GM19099 (cell line): ENCODE results near the gene PAQR9.

Experiments used
- POLR2A ChIP-seq: IDR thresholded peaks from 3 replicates; pipeline ENCODE4 v1.6.1; 2011; ENCODE audit warnings: low read depth; ENCODE audit not compliant: insufficient read length; ENCODE audit errors: extremely low read depth

PAQR9 gene

GRCh38 chr3:142962520-142963233, 797 bp downstream of the PAQR9 start:
- no peak for TF ChIP-seq POLR2A

GRCh38 chr3:142962175-142962519, 1.3 kb downstream of the PAQR9 start:
- TF ChIP-seq POLR2A, result no peak

- no peak for TF ChIP-seq POLR2A
These were observed 1.9 kb downstream of the PAQR9 start for GRCh38 chr3:142961539-142961938.

- TF ChIP-seq POLR2A, result no peak
These were observed 3.1 kb downstream of the PAQR9 start for GRCh38 chr3:142960322-142960850.

DNA sequence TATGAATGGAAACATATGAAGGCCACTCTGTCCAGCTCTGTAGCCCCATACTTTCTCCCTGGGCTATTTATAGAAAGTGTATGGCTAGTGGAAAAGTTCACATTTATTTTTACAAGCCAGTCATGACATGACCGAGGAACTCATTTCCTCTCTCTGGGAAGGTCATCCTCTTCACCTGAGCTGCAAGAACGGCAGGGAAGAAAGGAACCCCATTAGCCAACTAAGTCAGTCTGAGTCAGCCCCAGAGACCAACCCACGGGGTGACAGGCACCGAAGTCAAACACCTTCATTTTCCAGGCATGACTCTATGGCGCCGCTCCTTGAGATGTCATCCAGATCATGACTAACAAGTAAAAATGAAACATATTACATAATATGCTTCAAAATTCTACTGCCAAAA, 4.8 kb downstream of the PAQR9 start:
- TF ChIP-seq POLR2A, result no peak

- no peak for TF ChIP-seq POLR2A
These were observed 10.0 kb downstream of the PAQR9 start for GRCh38 chr3:142953443-142953842.

DNA sequence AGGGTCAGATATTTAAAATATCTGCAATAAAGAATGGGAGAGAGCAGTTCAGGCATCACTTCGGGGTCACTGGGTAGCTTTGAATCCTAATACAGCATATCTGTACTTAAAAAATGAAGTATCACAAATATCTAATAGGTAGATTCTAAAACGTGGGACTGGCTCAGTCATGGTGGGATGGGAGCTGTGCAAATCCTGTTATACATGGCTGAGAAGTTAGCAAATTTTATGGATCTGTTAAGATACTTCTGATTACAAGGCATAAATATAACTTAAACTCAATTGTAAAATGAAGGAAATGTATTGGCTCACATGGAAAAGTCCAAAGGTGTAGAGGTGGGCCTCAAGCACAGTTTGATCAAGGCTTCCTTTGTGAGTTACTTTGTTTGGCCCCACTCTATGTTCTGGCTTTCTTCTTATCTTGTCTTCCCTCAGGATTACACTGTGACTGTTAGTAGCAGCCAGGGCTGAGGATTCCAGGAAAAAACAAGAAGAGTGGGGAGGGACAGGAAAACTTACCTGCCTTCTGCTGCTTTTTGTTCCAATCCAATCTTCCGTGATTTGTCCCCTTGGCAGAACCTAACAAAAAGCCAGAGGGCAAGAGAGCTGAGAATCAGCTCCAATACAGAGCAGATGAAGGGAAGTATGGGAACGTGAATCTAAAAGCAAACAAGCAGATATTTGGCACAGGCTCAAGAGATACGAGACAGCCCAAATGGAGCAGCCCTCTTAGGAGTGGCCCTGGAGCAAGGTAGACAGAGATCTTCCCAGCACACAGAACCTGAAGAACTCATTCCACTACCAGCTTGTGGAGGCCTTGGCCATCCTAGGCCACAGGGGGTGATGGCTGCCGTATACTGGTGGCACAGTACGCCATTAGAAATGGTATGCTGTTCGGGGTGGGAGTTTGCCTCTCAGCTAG, 10.9 kb downstream of the PAQR9 start:
- no peak for TF ChIP-seq POLR2A

DNA sequence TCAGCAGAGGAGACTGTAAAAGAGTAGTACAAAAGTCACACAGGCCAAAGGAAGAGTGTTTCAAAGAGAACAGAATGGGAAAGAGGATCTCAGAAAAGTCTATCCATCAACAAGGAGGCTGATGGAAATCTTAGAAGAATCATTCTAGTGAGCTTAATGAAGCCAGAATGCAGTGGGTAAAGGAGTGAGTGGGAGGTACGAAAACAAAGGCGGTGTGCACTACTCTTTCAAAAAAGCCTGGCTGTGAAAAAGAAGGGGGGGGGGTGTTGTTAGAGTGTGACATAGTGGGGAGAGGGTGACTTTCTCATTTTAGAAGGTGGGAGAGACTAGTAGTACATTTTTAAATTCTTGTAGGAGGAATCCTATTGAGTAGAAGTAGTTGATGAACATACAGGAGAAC, 11.7 kb downstream of the PAQR9 start:
- TF ChIP-seq POLR2A, result no peak

DNA sequence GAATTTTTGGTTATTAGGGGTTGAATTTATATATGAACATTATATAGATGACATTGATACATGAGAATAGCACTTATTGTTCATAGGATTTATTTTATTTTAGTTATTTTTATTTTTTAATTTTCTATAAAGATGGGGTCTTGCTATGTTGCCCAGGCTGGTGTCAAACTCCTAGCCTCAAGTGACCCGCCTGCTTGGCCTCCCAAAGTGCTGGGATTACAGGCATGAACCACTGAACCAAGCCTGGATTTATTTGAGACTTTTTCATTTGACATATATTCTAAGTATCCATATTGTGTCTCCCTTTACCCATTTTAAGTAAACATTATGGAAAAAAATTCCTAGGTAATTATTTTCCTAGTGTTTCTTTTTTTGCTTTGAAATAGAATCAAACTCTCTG, 12.5 kb downstream of the PAQR9 start:
- TF ChIP-seq POLR2A, result no peak

GRCh38 chr3:142947799-142948575, 15.5 kb downstream of the PAQR9 start:
- TF ChIP-seq POLR2A, result no peak

DNA sequence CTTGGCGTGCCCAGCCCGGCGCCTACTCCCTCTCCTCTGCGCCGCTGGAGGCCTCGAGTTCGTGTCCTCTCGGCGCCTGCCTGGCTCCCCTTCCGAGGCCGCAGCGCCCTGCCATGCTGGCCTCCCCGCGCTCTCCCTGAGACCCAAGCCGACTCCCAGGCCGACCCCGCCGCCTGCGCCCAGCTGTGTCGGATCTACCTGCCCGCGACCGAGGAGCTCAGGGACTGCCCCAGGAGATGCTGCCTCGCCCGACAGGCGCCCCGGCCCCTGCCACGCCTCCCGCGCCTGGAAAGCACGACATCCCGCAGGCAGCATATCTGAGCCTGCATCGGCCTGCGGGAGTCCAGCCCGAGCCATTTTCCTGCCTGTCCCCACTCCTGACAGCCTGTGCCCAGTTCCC, 16.1 kb downstream of the PAQR9 start:
- TF ChIP-seq POLR2A, result no peak

DNA sequence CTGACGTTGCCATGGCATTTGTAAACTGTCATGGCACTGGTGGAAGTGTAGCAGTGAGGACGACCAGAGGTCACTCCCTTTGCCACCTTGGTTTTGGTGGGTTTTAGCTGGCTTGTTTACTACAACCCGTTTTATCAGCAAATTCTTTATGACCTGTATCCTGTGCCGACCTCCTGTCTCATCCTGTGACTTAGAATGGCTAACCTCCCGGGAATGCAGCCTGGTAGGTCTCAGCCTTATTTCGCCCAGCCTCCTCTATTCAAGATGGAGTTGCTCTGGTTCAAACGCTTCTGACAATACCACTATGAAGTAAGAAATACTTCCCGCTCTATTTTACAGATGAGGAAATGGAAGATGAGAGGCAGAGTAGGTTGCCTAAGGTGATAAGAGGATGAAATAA, 16.6 kb downstream of the PAQR9 start:
- no peak for TF ChIP-seq POLR2A

GRCh38 chr3:142945023-142945422, 18.5 kb downstream of the PAQR9 start:
- no peak for TF ChIP-seq POLR2A

DNA sequence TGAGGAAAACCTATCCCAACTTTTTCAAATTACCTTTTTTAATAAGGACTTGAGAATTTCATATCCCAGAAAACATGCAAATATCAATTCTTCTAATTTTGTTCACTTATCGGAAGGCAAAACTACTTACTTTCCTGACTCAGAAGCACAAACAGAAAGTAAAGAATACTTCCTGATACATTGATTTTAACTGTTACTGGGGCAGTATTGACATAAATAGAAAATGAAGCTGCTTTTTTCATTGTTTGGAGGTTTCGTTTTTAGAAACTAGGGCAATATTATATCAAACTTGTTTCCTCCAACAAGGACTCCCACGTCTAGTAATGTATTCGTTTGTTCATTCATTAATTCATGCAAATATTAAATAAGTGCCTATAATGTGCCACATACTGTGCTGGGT, 19.1 kb downstream of the PAQR9 start:
- TF ChIP-seq POLR2A, result no peak

GRCh38 chr3:142943870-142944269, 19.6 kb downstream of the PAQR9 start:
- TF ChIP-seq POLR2A, result no peak
